HG02588 (cell line): Measurements from ENCODE around the gene IGLL1.

Experiments
- ATAC-seq: cut with Tn5 transposase; IDR thresholded peaks from one replicate; pipeline ENCODE4 v1.9.1; 2021; ENCODE audit warnings: mild to moderate bottlenecking, moderate library complexity; ENCODE audit not compliant: unreplicated experiment

IGLL1 gene

GRCh38 chr22:23531283-23531956, 48.7 kb downstream of the IGLL1 start:
- no peak for ATAC-seq

- ATAC-seq = no peak
These were observed 49.3 kb downstream of the IGLL1 start for GRCh38 chr22:23530766-23531282.

GRCh38 chr22:23530106-23530505, 50.0 kb downstream of the IGLL1 start:
- ATAC-seq = no peak

GRCh38 chr22:23529166-23530103, 50.7 kb downstream of the IGLL1 start:
- no peak for ATAC-seq

GRCh38 chr22:23527971-23528740, 51.9 kb downstream of the IGLL1 start:
- no peak for ATAC-seq

GRCh38 chr22:23526596-23527316, 53.3 kb downstream of the IGLL1 start:
- ATAC-seq = no peak

GRCh38 chr22:23525510-23525909, 54.6 kb downstream of the IGLL1 start:
- no peak for ATAC-seq

- ATAC-seq = no peak
These were observed 55.9 kb downstream of the IGLL1 start for GRCh38 chr22:23524226-23524625.

GRCh38 chr22:23523713-23524112, 56.4 kb downstream of the IGLL1 start:
- ATAC-seq = no peak
